Measurements from ENCODE around the gene RHBDF2. TPM values are rescaled to one million over a fixed set of nuclear protein-coding genes. Genes with fewer than 3 reads are reported as not detected.
A peak's percentile ranks its signal among the peaks of the same experiment; 100 is the strongest.

Gene RHBDF2
- total RNA-seq, 1 donor from 2014 or later = 21.4 TPM

GRCh38 chr17:76480632-76481031, 20.6 kb downstream of the RHBDF2 start:
- DNase-seq (ENCODE audit: low spot score) = peak; percentile 70

GRCh38 chr17:76479515-76480060, 21.6 kb downstream of the RHBDF2 start:
- no peak for DNase-seq (ENCODE audit: low spot score)

GRCh38 chr17:76478730-76479514, 22.3 kb downstream of the RHBDF2 start:
- DNase-seq (ENCODE audit: low spot score) = no peak

GRCh38 chr17:76478097-76478496, 23.1 kb downstream of the RHBDF2 start:
- no peak for DNase-seq (ENCODE audit: low spot score)

GRCh38 chr17:76477576-76477975, 23.6 kb downstream of the RHBDF2 start:
- DNase-seq (ENCODE audit: low spot score) = no peak

GRCh38 chr17:76476736-76477135, 24.5 kb downstream of the RHBDF2 start:
- no peak for DNase-seq (ENCODE audit: low spot score)

GRCh38 chr17:76475302-76475701, 25.9 kb downstream of the RHBDF2 start:
- DNase-seq (ENCODE audit: low spot score) = no peak

GRCh38 chr17:76474894-76475293, 26.3 kb downstream of the RHBDF2 start:
- no peak for DNase-seq (ENCODE audit: low spot score)

- no peak for DNase-seq (ENCODE audit: low spot score)
Measured at GRCh38 chr17:76474238-76474637, 27.0 kb downstream of the RHBDF2 start.

GRCh38 chr17:76473541-76473985, 27.7 kb downstream of the RHBDF2 start:
- DNase-seq (ENCODE audit: low spot score) = no peak

GRCh38 chr17:76472726-76473125, 28.5 kb downstream of the RHBDF2 start:
- no peak for DNase-seq (ENCODE audit: low spot score)

GRCh38 chr17:76472258-76472645, 29.0 kb downstream of the RHBDF2 start:
- no peak for DNase-seq (ENCODE audit: low spot score)

GRCh38 chr17:76471498-76472257, 29.5 kb downstream of the RHBDF2 start:
- DNase-seq (ENCODE audit: low spot score) = no peak

- no peak for DNase-seq (ENCODE audit: low spot score)
Measured at GRCh38 chr17:76469991-76470739, 31.1 kb downstream of the RHBDF2 start.

- DNase-seq (ENCODE audit: low spot score) = no peak
Measured at GRCh38 chr17:76469076-76469990, 31.9 kb downstream of the RHBDF2 start.

GRCh38 chr17:76468634-76469010, 32.6 kb downstream of the RHBDF2 start:
- DNase-seq (ENCODE audit: low spot score) = no peak

GRCh38 chr17:76467809-76468633, 33.2 kb downstream of the RHBDF2 start:
- no peak for DNase-seq (ENCODE audit: low spot score)

GRCh38 chr17:76467366-76467765, 33.9 kb downstream of the RHBDF2 start, which contains the start of gene AANAT:
TSS of gene AANAT (plus strand) at chr17:76467603. CDS start at chr17:76468747, 1,144 bp downstream.
- DNase-seq (ENCODE audit: low spot score) = peak; percentile 75

GRCh38 chr17:76466775-76467130, 34.5 kb downstream of the RHBDF2 start:
- no peak for DNase-seq (ENCODE audit: low spot score)
